Subcutaneous adipose tissue (tissue), 4 donors: ENCODE data around the gene PPM1N. TPM values are rescaled to one million over a fixed set of nuclear protein-coding genes. Genes with fewer than 3 reads are reported as not detected.

Source experiments
- CTCF ChIP-seq: fragments of 450-650 bp; IDR thresholded peaks from one replicate; pipeline ENCODE4 v1.5.1; 2016; ENCODE audit warnings: low read depth, mild to moderate bottlenecking, control low read depth, antibody characterized with exemption, moderate library complexity
- total RNA-seq, 4 donors: library from RNA; depleted of rRNA; stranded (reverse); fragments of >200 nt; gene quantifications; one replicate each; pipeline ENCODE4 v1.1.0, GENCODE V29; 2016

Gene PPM1N
- total RNA-seq: 1 to 10 TPM in 3 of 4 donors, not detected in 1; 1.3 to 2.0 (median 2.0) TPM

- TF ChIP-seq CTCF: no peak
Measured at GRCh38 chr19:45498411-45499195, at the start of gene PPM1N. Gene PPM1N, plus strand, starts transcription at chr19:45498443. Its CDS starts 30 bp downstream, at chr19:45498473.

- TF ChIP-seq CTCF: no peak
Measured at GRCh38 chr19:45448887-45449299, 49.4 kb upstream of the PPM1N start.

GRCh38 chr19:45450012-45450333, 48.3 kb upstream of the PPM1N start:
- TF ChIP-seq CTCF: no peak

GRCh38 chr19:45451131-45451849, 47.0 kb upstream of the PPM1N start:
- no peak for TF ChIP-seq CTCF

GRCh38 chr19:45451850-45452387, 46.3 kb upstream of the PPM1N start:
- no peak for TF ChIP-seq CTCF

- TF ChIP-seq CTCF: no peak
Measured at GRCh38 chr19:45455707-45456499, 42.3 kb upstream of the PPM1N start.

GRCh38 chr19:45456500-45456815, 41.8 kb upstream of the PPM1N start:
- no peak for TF ChIP-seq CTCF
